Lower leg skin (tissue), 3 donors: ENCODE measurements around the gene NAA35.

Experiments
- CTCF ChIP-seq, 3 donors: fragments of 450-650 bp; IDR thresholded peaks; one replicate each; pipeline ENCODE4 v1.5.1; 2016; ENCODE audit warnings: antibody characterized with exemption in 3 of 3, mild to moderate bottlenecking in 3 of 3, moderate library complexity in 2 of 3
- POLR2A ChIP-seq, 2 donors: fragments of 450-650 bp; IDR thresholded peaks; one replicate each; pipeline ENCODE4 v1.6.1; 2016 to 2017; ENCODE audit warnings: antibody characterized with exemption in 2 of 2, mild to moderate bottlenecking in 1 of 2, moderate library complexity in 1 of 2

GRCh38 chr9:85905957-85906356 is 35.0 kb upstream of the NAA35 start:
- TF ChIP-seq CTCF (IDR thresholded peaks at IDR 0.05) (no peak), POLR2A (IDR thresholded peaks at IDR 0.05) (no peak)
